Endometrium (tissue), 2 donors: Measurements from ENCODE around the gene FOXRED1.

Experiments
- FAIRE-seq: peaks from 2 replicates; lab custom pipeline; 2012; peaks lifted over from hg19 to GRCh38; lab: Jason Lieb, UNC
- donor health status: control.
- donor health status: control.

FOXRED1 gene

GRCh38 chr11:126312961-126313360 lies 44.0 kb downstream of the FOXRED1 start:
- FAIRE-seq = no peak

GRCh38 chr11:126313826-126314225 lies 44.9 kb downstream of the FOXRED1 start:
- FAIRE-seq = no peak

- no peak for FAIRE-seq
These were observed 48.4 kb downstream of the FOXRED1 start for GRCh38 chr11:126317432-126317755.

GRCh38 chr11:126317756-126318573 lies 49.0 kb downstream of the FOXRED1 start:
- no peak for FAIRE-seq

- no peak for FAIRE-seq
These were observed 49.8 kb downstream of the FOXRED1 start for GRCh38 chr11:126318574-126319373.

GRCh38 chr11:126319374-126319740 lies 50.4 kb downstream of the FOXRED1 start:
- FAIRE-seq = no peak

GRCh38 chr11:126322996-126323395 lies 54.0 kb downstream of the FOXRED1 start:
- no peak for FAIRE-seq

- FAIRE-seq = no peak
These were observed 58.5 kb downstream of the FOXRED1 start for GRCh38 chr11:126327281-126328000.
